Transverse colon (tissue), 3 donors: Measurements from ENCODE around the gene RNU1-2.
"Not testable (repeated sequence)": the region's sequence is repeated elsewhere in the genome, so short reads cannot be mapped to it uniquely, and the experiment has no call there.

Source experiments
- POLR2A ChIP-seq: fragments of 450-650 bp; IDR thresholded peaks from one replicate; pipeline ENCODE4 v1.6.1; 2016; ENCODE audit warnings: antibody characterized with exemption, mild to moderate bottlenecking, moderate library complexity
- TF ChIP-seq, protein P1 (sequence below), 5 experiments: fragments of 200-600 bp in 3 of 5; fragments of 450-650 bp in 2 of 5; sonication (generic) in 3 of 5; IDR thresholded peaks; 1 replicate in 2 of 5; 2 replicates in 3 of 5; pipeline ENCODE4 v1.5.1; 2016 to 2017; ENCODE audit warnings: antibody characterized with exemption in 5 of 5, inconsistent platforms in 3 of 5, mild to moderate bottlenecking in 2 of 5, moderate library complexity in 1 of 5

DNA sequence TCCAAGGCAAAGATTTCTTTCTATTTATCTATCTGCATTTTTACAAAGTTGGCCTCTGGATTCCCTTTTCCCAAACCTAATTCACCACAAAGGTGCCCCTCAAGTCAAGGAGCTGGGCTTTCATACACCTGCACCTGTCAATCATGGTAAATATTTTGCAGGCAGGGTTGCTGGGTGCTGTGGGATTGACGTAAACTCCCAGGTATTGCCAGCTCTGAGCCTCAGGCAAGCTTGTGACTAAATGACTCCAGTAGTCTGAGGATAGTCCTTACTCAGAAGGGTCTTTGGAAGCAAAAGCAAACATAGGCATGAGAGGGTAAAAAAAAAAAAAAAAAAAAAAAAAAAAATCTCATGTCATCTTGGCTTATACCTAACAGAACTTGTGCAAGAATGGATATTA lies 14.0 kb upstream of the RNU1-2 start:
- TF ChIP-seq POLR2A = not testable (repeated sequence)
- TF ChIP-seq, protein P1, sequence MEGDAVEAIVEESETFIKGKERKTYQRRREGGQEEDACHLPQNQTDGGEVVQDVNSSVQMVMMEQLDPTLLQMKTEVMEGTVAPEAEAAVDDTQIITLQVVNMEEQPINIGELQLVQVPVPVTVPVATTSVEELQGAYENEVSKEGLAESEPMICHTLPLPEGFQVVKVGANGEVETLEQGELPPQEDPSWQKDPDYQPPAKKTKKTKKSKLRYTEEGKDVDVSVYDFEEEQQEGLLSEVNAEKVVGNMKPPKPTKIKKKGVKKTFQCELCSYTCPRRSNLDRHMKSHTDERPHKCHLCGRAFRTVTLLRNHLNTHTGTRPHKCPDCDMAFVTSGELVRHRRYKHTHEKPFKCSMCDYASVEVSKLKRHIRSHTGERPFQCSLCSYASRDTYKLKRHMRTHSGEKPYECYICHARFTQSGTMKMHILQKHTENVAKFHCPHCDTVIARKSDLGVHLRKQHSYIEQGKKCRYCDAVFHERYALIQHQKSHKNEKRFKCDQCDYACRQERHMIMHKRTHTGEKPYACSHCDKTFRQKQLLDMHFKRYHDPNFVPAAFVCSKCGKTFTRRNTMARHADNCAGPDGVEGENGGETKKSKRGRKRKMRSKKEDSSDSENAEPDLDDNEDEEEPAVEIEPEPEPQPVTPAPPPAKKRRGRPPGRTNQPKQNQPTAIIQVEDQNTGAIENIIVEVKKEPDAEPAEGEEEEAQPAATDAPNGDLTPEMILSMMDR (IDR thresholded peaks at IDR 0.05) = not testable (repeated sequence)
